LNCAP (cell line): Measurements from ENCODE around the gene KLRC1.
"Not testable (repeated sequence)": the region's sequence is repeated elsewhere in the genome, so short reads cannot be mapped to it uniquely, and the experiment has no call there.

Source experiments
- TF ChIP-seq, protein P1 (sequence below): fragments of 450-650 bp; IDR thresholded peaks from 2 replicates; pipeline ENCODE4 v1.5.1; 2017; ENCODE audit warnings: mild to moderate bottlenecking

KLRC1 gene

DNA sequence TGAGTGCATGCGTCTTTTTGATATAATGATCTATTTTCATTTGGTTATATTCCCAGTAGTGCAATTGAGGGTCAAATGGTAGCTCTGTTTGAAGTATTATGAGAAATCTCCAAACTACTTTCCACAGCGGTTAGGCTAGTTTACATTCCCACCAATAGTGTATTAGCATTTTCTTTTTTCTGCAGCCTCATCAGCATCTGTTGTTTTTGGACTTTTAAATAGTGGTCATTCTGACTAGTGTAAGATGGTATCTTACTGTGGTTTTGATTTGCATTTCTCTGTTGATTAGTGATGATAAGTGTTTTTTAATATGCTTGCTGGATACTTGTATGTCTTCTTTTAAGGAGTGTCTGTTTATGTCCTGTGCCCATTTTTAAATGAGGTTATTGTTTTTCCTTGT, 3.7 kb upstream of the KLRC1 start:
- TF ChIP-seq, protein P1, sequence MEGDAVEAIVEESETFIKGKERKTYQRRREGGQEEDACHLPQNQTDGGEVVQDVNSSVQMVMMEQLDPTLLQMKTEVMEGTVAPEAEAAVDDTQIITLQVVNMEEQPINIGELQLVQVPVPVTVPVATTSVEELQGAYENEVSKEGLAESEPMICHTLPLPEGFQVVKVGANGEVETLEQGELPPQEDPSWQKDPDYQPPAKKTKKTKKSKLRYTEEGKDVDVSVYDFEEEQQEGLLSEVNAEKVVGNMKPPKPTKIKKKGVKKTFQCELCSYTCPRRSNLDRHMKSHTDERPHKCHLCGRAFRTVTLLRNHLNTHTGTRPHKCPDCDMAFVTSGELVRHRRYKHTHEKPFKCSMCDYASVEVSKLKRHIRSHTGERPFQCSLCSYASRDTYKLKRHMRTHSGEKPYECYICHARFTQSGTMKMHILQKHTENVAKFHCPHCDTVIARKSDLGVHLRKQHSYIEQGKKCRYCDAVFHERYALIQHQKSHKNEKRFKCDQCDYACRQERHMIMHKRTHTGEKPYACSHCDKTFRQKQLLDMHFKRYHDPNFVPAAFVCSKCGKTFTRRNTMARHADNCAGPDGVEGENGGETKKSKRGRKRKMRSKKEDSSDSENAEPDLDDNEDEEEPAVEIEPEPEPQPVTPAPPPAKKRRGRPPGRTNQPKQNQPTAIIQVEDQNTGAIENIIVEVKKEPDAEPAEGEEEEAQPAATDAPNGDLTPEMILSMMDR, result no peak

DNA sequence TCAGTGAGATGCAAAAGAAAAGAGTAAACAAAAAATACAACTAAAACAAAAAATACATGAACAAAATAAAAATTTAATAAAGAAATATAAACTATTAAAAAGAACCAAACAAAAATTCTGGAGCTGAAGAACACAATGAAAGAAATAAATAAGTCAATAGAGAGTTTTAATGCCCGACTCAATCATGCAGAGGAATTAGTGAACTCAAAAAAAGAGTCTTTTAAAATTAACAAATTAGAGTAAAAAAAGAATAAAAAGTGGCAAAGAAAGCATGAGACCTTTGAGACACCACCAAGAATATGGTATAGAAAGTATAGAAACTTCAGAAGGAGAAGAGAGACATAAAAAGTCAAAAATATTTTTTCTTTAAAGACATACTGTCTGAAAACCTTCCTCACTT, 2.6 kb upstream of the KLRC1 start:
- TF ChIP-seq, protein P1, result no peak

DNA sequence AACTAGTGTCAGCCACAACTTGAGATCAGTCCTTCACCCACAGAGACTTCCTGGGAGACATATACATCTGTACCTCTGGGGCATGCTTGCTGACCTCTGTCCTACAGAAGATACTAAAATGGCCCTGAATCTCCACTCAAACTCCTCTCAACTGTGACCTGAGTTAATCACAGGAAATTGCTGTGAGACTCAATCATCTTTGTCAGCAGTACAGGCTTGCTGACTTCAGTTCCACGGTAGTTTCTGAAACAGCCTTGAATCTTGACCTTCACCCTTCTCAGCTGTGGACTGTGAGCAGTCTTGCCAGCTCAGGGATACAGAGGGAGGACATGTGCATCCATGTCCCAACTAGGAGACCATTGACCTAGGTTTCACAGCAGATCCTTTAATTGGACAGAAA, 1.4 kb upstream of the KLRC1 start:
- TF ChIP-seq, protein P1, result no peak

DNA sequence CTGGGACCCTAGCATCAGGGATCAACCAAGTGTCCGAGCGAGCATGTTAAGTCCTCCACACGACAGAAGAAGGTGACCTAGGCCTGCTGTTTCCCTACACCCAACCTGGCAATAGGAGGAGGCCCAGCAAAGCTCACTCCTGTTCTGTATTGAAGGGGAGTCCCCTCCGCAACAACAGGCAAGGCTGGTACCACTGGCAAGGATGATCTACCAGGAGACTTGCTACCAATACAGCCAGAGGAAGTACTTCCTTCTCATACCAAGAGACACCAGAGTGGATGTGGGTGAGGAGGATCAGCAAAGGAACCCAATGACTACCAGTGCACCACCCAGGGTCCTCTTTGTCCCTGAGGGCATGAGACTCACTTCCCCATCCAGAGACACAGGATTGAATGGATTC, 4.9 kb downstream of the KLRC1 start:
- TF ChIP-seq, protein P1, result no peak

DNA sequence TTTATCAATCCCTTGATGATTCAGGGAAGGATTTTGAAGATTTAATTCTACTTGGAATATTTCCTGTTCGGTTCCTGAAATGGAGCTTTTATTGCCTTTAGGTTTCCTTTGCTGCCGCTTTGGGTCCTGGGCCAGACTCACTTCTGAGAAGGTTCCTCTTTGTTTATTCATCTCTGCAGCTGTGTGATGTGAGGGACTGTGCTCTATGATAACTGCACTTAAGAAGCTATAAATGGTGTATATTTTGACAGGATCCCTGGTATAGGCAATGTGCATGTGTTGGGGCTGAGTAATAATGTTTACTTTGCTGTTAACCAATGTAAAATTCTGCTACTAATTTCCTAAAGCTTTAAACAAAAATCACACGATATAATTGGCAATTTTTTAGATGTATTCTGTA, 17.4 kb downstream of the KLRC1 start, which contains the start of gene KLRC2:
Gene KLRC2, minus strand, starts transcription at position 195 of the 400 bp plus-strand sequence. Its CDS starts 24 bp downstream, at position 171.
- TF ChIP-seq, protein P1, result not testable (repeated sequence)

DNA sequence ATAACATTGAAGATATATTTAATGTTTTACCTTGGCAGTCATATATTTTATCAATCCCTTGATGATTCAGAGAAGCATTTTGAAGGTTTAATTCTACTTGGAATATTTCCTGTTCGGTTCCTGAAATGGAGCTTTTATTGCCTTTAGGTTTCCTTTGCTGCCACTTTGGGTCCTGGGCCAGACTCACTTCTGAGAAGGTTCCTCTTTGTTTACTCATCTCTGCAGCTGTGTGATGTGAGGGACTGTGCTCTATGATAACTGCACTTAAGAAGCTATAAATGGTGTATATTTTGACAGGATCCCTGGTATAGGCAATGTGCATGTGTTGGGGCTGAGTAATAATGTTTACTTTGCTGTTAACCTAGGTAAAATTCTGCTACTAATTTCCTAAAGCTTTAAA, 32.8 kb downstream of the KLRC1 start, which contains the start of gene KLRC3:
Gene KLRC3, minus strand, starts transcription at position 262 of the 400 bp plus-strand sequence. Its CDS starts 45 bp downstream, at position 217.
- TF ChIP-seq, protein P1, result not testable (repeated sequence)

DNA sequence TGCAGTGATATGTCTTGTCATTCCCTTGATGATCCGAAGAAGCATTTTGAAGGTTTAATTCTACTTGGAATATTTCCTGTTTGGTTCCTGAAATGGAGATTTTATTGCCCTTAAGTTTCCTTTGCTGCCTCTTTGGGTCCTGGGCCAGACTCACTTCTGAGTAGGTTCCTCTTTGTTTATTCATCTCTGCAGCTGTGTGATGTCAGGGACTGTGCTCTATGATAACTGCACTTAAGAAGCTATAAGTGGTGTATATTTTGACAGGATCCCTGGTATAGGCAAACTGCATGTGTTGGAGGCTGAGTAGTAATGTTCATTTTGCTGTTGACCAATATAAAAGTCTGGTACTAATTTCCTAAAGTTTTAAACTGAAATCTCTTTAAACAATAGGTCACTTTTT, 43.8 kb downstream of the KLRC1 start, which contains the start of gene KLRC4:
Gene KLRC4, minus strand, starts transcription at position 366 of the 400 bp plus-strand sequence. Its CDS starts 182 bp downstream, at position 184.
- TF ChIP-seq, protein P1, result no peak

DNA sequence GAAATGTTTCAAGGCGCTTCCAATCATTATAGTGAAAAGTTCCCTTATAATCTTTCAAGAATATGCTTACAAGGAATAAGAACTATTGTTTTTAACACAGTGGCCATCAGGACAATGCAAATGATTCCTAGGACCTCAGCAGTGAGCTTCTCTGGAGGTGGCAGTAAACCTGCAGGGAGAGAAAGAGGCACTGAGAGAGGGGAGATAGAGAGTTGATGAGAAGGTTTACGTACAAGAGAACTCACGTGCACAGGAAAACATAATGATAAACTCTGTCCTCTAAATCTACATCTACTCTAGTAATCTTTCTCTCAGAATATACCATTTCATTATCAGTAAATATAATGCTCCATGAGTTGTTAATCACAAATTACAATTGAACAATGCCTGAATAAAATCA, 44.3 kb downstream of the KLRC1 start:
- TF ChIP-seq, protein P1, result no peak
